Measurements from ENCODE around the gene FANCE. TPM values are rescaled to one million over a fixed set of nuclear protein-coding genes. Genes with fewer than 3 reads are reported as not detected.

The FANCE gene
- polyA plus RNA-seq, 4 donors, result 9.4 to 11.3 (median 10.4) TPM

- DNase-seq (ENCODE audit: low read depth in 4 of 4, low spot score in 3 of 4), result no peak
Measured at GRCh38 chr6:35457907-35458306, 5.8 kb downstream of the FANCE start.

DNA sequence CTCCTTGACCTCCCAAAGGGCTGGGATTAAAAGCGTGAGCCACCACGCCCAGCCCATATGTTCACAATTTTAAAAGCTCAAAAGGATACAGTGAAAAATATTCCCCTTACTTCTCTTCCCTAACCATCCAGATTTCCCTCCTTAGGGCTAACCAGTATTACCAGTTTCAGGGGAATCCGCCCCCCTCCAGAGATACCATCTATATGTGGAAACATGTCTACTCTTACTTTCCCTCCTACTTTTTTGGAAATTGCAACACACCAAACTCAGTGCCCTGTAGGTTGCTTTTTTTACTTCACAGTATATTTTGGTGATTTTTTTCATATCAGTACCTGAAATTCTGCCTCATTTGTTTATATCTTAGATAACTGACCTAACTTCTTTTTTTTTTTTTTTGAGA is 9.1 kb downstream of the FANCE start:
- no peak for DNase-seq (ENCODE audit: low read depth in 4 of 4, low spot score in 3 of 4)

GRCh38 chr6:35463292-35463691 is 11.2 kb downstream of the FANCE start:
- DNase-seq (ENCODE audit: low read depth in 4 of 4, low spot score in 3 of 4), result no peak

GRCh38 chr6:35465646-35466045 is 13.5 kb downstream of the FANCE start:
- no peak for DNase-seq (ENCODE audit: low read depth in 4 of 4, low spot score in 3 of 4)

- DNase-seq (ENCODE audit: low read depth in 4 of 4, low spot score in 3 of 4), result peak; percentile 96 to 97 (median 96)
Measured at GRCh38 chr6:35468181-35468979, 16.2 kb downstream of the FANCE start, which contains the start of gene RPL10A. RPL10A (plus strand) TSS chr6:35468401; CDS start chr6:35468435, 34 bp downstream.

GRCh38 chr6:35468980-35469750 is 17.0 kb downstream of the FANCE start:
- no peak for DNase-seq (ENCODE audit: low read depth in 4 of 4, low spot score in 3 of 4)

DNA sequence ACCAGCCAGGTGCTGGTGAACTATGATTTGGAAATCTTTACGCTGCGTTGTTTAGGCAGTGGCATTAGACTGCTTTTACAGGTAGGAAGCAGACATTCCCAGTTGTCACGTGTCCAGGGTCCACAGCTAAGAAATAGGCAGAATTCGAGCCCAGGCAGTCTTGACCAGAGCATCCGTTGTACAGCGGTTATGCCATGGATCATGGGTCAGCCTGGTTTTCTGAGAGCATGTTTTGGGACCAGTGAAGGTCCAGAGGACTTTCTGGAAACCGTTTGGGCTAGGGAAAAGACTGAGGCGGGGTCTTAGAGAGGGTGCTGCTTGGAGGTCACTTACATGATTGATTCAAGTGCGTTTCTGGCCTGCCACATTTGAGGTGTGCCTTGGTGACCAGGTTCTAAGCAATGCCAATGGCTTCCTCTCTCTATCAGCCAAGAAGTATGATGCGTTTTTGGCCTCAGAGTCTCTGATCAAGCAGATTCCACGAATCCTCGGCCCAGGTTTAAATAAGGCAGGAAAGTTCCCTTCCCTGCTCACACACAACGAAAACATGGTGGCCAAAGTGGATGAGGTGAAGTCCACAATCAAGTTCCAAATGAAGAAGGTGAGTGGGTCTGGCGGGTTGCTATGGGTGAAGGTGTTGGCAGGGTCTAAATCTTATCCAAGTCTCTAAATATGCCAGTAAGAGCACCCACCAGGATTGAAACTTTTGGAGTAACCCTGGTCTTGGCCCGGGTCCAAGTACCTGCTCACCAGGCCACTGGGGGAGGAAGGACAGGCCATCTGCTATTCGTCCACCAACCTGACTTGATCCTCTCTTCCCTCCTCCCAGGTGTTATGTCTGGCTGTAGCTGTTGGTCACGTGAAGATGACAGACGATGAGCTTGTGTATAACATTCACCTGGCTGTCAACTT is 17.9 kb downstream of the FANCE start:
- DNase-seq (ENCODE audit: low read depth in 4 of 4, low spot score in 3 of 4), result no peak

GRCh38 chr6:35470663-35471120 is 18.6 kb downstream of the FANCE start:
- DNase-seq (ENCODE audit: low read depth in 4 of 4, low spot score in 3 of 4), result no peak

GRCh38 chr6:35471836-35472345 is 19.8 kb downstream of the FANCE start:
- DNase-seq (ENCODE audit: low read depth in 4 of 4, low spot score in 3 of 4), result no peak

GRCh38 chr6:35473075-35473849 is 21.1 kb downstream of the FANCE start:
- no peak for DNase-seq (ENCODE audit: low read depth in 4 of 4, low spot score in 3 of 4)

DNA sequence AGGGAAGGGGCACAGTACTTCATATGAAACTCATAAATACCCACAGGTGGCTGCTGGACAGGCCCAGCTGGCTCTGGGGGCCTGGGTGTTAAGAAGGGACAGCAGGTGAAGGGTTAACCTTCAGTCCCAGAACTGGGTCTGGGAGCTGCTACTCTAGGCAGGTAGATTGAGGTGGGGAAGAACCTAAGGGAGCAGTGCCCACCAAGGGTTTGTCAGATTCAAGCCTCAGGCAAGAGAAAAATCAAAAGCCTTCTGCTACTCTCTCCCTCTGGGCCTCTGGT is 21.7 kb downstream of the FANCE start:
- no peak for DNase-seq (ENCODE audit: low read depth in 4 of 4, low spot score in 3 of 4)

DNA sequence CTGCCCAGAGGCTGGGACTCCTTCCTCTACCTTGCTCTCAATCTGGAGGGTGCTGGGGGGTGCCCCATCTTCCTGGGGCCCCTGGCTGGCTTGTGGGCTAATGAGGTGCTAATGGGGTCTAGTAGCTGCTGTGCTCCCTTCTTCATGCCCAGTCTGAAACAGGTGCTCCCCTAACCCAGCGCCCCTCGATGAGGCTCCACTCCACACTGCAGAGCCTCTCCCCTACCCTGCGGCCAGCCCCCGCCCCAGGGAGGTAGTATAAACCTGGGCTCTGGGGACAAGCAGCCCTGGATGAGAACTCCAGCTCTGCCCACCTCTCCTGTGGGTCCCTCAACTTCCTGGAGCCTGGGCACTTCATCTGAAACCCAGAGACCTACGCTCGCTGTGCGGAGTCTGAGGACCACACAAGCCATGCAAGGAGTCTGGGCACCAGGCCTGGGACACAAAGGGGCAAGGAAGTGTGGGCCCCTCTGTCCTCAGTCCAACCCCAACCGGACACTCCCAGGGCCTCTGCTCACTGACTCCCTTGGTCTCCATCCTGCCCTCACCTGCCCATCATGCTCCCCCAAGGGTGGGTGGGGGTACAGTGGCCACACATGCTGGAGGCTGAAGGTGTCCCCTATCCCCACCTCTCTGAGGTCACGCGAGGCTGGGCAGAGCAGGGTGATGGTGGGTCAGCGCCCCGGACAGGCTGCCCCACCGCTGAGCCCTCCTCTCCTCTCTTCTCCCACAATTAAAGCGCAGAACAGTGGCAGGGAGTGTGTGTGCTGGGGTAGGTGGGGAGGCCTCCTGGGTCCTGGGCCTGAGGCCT is 22.2 kb downstream of the FANCE start:
- no peak for DNase-seq (ENCODE audit: low read depth in 4 of 4, low spot score in 3 of 4)

GRCh38 chr6:35474942-35475570 is 22.9 kb downstream of the FANCE start:
- no peak for DNase-seq (ENCODE audit: low read depth in 4 of 4, low spot score in 3 of 4)

GRCh38 chr6:35475573-35475972 is 23.4 kb downstream of the FANCE start:
- no peak for DNase-seq (ENCODE audit: low read depth in 4 of 4, low spot score in 3 of 4)

DNA sequence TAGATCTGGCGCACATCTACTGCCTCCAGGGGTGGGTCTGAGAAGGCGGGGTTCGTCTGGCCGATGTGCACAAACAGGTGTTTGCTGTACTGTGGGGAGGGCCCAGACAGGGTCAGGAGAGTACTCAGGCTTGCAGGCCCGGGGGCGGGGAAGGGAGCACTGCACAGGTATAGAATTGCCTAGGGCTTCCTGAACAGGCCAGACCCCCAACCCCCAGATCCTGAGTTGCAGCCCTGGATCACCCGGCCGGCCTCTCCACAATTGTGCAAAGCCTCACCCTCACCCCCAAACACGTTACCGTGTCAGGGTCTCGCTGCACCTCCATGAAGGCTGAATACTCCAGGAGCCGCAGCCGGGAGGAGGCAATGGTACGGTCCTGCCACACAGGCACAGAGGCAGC is 23.9 kb downstream of the FANCE start:
- DNase-seq (ENCODE audit: low read depth in 4 of 4, low spot score in 3 of 4), result no peak

GRCh38 chr6:35477028-35477427 is 24.9 kb downstream of the FANCE start:
- DNase-seq (ENCODE audit: low read depth in 4 of 4, low spot score in 3 of 4), result no peak

DNA sequence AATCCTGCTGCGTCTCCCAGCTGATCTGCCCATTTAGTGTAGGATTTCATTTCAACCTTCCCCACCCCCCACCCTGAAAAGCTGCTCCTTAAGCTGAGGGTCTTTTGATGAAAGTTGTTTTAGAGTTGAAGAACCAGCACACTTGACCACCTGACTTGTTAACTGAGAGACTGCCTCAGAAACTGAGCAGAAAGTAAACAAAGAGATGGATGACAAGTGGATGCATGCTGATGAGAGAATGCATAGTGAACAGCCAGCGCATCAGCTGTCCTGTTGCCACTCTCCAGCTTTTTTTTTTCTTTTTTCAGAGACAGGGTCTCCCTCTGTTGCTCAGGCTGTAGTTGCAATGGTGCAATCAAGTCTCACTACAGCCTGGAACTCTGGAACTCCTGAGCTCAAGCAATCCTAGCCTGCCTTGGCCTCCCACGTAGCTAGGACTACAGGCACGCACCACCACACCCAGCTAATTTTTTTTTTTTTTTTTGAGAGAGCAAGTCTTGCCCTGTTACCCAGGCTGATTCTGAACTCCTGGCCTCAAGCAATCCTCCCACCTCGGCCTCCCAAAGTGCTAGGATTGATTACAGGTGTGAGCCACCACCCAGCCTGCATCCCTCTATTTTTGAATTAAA is 25.5 kb downstream of the FANCE start:
- DNase-seq (ENCODE audit: low read depth in 4 of 4, low spot score in 3 of 4), result no peak

- no peak for DNase-seq (ENCODE audit: low read depth in 4 of 4, low spot score in 3 of 4)
Measured at GRCh38 chr6:35478259-35478658, 26.1 kb downstream of the FANCE start.
